ENCODE results near the gene HCCS.

DNA sequence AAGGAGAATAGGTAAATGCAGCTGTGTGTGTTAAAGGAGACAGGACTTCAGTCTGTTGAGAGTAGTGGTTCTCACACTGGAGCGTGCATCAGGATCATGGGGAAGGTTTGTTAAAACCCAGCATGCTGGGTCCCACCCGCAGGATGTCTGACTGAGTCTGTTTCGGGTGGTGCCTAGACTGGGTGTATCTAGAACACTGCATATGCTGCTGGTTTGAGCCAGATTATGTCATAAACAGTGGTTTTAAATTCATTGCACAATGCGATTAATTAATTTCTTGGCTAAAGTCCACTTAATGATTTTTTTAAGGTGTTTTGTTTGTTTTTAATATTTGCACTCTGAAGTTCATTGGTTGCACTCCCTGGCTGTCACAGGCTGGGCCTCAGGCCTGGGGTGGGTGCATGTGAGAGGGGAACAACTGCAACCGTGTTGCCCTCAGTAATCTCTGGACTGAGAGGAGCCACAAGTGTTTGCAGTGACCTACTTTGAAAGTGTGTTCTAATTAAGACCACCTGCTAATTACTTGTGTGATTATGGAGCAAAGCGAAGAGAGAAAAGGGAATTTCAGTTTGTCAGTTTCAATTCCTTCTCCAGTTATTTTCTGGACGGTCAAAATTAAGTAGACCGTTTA, 8.3 kb downstream of the HCCS start:
- TF ChIP-seq, protein P1, sequence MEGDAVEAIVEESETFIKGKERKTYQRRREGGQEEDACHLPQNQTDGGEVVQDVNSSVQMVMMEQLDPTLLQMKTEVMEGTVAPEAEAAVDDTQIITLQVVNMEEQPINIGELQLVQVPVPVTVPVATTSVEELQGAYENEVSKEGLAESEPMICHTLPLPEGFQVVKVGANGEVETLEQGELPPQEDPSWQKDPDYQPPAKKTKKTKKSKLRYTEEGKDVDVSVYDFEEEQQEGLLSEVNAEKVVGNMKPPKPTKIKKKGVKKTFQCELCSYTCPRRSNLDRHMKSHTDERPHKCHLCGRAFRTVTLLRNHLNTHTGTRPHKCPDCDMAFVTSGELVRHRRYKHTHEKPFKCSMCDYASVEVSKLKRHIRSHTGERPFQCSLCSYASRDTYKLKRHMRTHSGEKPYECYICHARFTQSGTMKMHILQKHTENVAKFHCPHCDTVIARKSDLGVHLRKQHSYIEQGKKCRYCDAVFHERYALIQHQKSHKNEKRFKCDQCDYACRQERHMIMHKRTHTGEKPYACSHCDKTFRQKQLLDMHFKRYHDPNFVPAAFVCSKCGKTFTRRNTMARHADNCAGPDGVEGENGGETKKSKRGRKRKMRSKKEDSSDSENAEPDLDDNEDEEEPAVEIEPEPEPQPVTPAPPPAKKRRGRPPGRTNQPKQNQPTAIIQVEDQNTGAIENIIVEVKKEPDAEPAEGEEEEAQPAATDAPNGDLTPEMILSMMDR (IDR thresholded peaks at IDR 0.05), result no peak
- TF ChIP-seq EP300 (IDR thresholded peaks at IDR 0.05) (no peak), POLR2A (IDR thresholded peaks at IDR 0.05) (no peak)

Measured in ovary (tissue), 3 donors.